H9 (cell line): ENCODE measurements around the gene HIGD1B. TPM values are rescaled to one million over a fixed set of nuclear protein-coding genes. Genes with fewer than 3 reads are reported as not detected.
A peak's percentile ranks its signal among the peaks of the same experiment; 100 is the strongest.

ENCODE experiments used
- DNase-seq: peaks from one replicate; pipeline ENCODE4 v3.0.0-alpha.2; 2017
- H2AFZ ChIP-seq: one replicate; pipeline ENCODE4 v1.6.1; 2013; ENCODE audit warnings: mild to moderate bottlenecking, low read length, control low read depth, moderate library complexity
- H2AK5ac ChIP-seq: 2 replicates; pipeline ENCODE4 v1.6.1; 2013; ENCODE audit warnings: low read length, control low read depth, mixed read lengths; ENCODE audit not compliant: insufficient read length
- H2BK120ac ChIP-seq: one replicate; pipeline ENCODE4 v1.6.1; 2013; ENCODE audit warnings: low read depth, mild to moderate bottlenecking, low read length, control low read depth, inconsistent platforms; ENCODE audit not compliant: poor library complexity, severe bottlenecking
- H2BK12ac ChIP-seq: 2 replicates; pipeline ENCODE4 v1.6.1; 2013; ENCODE audit warnings: low read length, control low read depth, mixed read lengths, low read depth; ENCODE audit not compliant: insufficient read length
- H2BK15ac ChIP-seq: 2 replicates; pipeline ENCODE4 v1.6.1; 2013; ENCODE audit warnings: low read depth, low read length, control low read depth
- H2BK20ac ChIP-seq: one replicate; pipeline ENCODE4 v1.6.1; 2013; ENCODE audit warnings: low read depth, mild to moderate bottlenecking, low read length, control low read depth, inconsistent platforms; ENCODE audit not compliant: poor library complexity, severe bottlenecking
- H2BK5ac ChIP-seq: 2 replicates; pipeline ENCODE4 v1.6.1; 2013; ENCODE audit warnings: low read length, control low read depth, mixed read lengths; ENCODE audit not compliant: insufficient read length
- H3K14ac ChIP-seq: 2 replicates; pipeline ENCODE4 v1.6.1; 2013; ENCODE audit warnings: low read length, control low read depth; ENCODE audit not compliant: insufficient read depth
- H3K18ac ChIP-seq: 2 replicates; pipeline ENCODE4 v1.6.1; 2013; ENCODE audit warnings: low read depth, mild to moderate bottlenecking, mixed read lengths, low read length, control low read depth; ENCODE audit not compliant: insufficient read length
- H3K23ac ChIP-seq: 2 replicates; pipeline ENCODE4 v1.6.1; 2013; ENCODE audit warnings: low read length, control low read depth, mixed read lengths, low read depth; ENCODE audit not compliant: insufficient read length
- H3K23me2 ChIP-seq: 2 replicates; pipeline ENCODE4 v1.6.1; 2013; ENCODE audit warnings: low read depth, mild to moderate bottlenecking, mixed read lengths, low read length, control low read depth; ENCODE audit not compliant: insufficient read length, poor library complexity, severe bottlenecking
- H3K27ac ChIP-seq: 2 replicates; pipeline ENCODE4 v1.5.1; 2013; ENCODE audit warnings: low read length, control low read depth, mixed read lengths, low read depth; ENCODE audit not compliant: insufficient read length
- H3K27me3 ChIP-seq: 2 replicates; pipeline ENCODE4 v1.6.1; 2013; ENCODE audit warnings: low read length, control low read depth, inconsistent platforms; ENCODE audit not compliant: insufficient read depth
- H3K4ac ChIP-seq: 2 replicates; pipeline ENCODE4 v1.6.1; 2013; ENCODE audit warnings: low read depth, mild to moderate bottlenecking, control low read depth, inconsistent platforms, low read length, moderate library complexity
- H3K4me1 ChIP-seq: 2 replicates; pipeline ENCODE4 v1.6.1; 2013; ENCODE audit warnings: low read length, control low read depth, inconsistent platforms; ENCODE audit not compliant: insufficient read depth
- H3K4me2 ChIP-seq: 2 replicates; pipeline ENCODE4 v1.6.1; 2013; ENCODE audit warnings: low read length, control low read depth, mixed read lengths; ENCODE audit not compliant: insufficient read length, insufficient read depth
- H3K56ac ChIP-seq: 2 replicates; pipeline ENCODE4 v1.6.1; 2013; ENCODE audit warnings: low read depth, mild to moderate bottlenecking, mixed read lengths, low read length, control low read depth; ENCODE audit not compliant: insufficient read length
- H3K79me1 ChIP-seq: 2 replicates; pipeline ENCODE4 v1.6.1; 2013; ENCODE audit warnings: low read depth, mild to moderate bottlenecking, moderate library complexity, low read length, control low read depth, inconsistent platforms; ENCODE audit not compliant: insufficient read depth, poor library complexity, severe bottlenecking
- H3K79me2 ChIP-seq: 2 replicates; pipeline ENCODE4 v1.6.1; 2013; ENCODE audit warnings: low read length, control low read depth, inconsistent platforms; ENCODE audit not compliant: insufficient read depth
- H3K9ac ChIP-seq: 2 replicates; pipeline ENCODE4 v1.6.1; 2013; ENCODE audit warnings: low read length, control low read depth, mixed read lengths; ENCODE audit not compliant: insufficient read length; ENCODE audit errors: extremely low read depth
- H3K9me3 ChIP-seq: one replicate; pipeline ENCODE4 v1.6.1; 2013; ENCODE audit warnings: low read depth, low read length, inconsistent platforms; ENCODE audit not compliant: control insufficient read depth
- H3T11ph ChIP-seq: one replicate; pipeline ENCODE4 v1.6.1; 2013; ENCODE audit warnings: mild to moderate bottlenecking, low read length, control low read depth, inconsistent platforms
- H4K20me1 ChIP-seq: one replicate; pipeline ENCODE4 v1.6.1; 2013; ENCODE audit not compliant: control insufficient read depth, insufficient read length, insufficient read depth
- H4K5ac ChIP-seq: 2 replicates; pipeline ENCODE4 v1.6.1; 2013; ENCODE audit warnings: low read depth, mild to moderate bottlenecking, mixed read lengths, low read length, control low read depth; ENCODE audit not compliant: insufficient read length
- H4K8ac ChIP-seq: replicated peaks from 2 replicates; pipeline ENCODE4 v1.6.1; 2013; ENCODE audit warnings: low read length, control low read depth, mixed read lengths, low read depth; ENCODE audit not compliant: insufficient read length
- H4K91ac ChIP-seq: 2 replicates; pipeline ENCODE4 v1.6.1; 2013; ENCODE audit warnings: low read depth, mild to moderate bottlenecking, moderate library complexity, mixed read lengths, low read length, control low read depth; ENCODE audit not compliant: insufficient read length
- H3K27ac Mint-ChIP-seq, 3 experiments: 2 replicates in 2 of 3; 3 replicates in 1 of 3; pipeline ENCODE4 v1.8.0; 2020 to 2021; ENCODE audit warnings: mixed read lengths in 3 of 3, mild to moderate bottlenecking in 1 of 3, moderate library complexity in 1 of 3
- H3K27me3 Mint-ChIP-seq: 2 replicates; pipeline ENCODE4 v1.8.0; 2021; ENCODE audit warnings: low read depth, mild to moderate bottlenecking, moderate library complexity, mixed read lengths
- H3K36me3 Mint-ChIP-seq, 3 experiments: 2 replicates in 2 of 3; 3 replicates in 1 of 3; pipeline ENCODE4 v1.8.0; 2020 to 2021; ENCODE audit warnings: low read depth in 3 of 3, mixed read lengths in 3 of 3; ENCODE audit not compliant: insufficient read depth in 1 of 3
- H3K4me1 Mint-ChIP-seq, 2 experiments: 2 replicates each; pipeline ENCODE4 v1.8.0; 2020; ENCODE audit warnings: mixed read lengths in 2 of 2
- H3K4me3 Mint-ChIP-seq, 2 experiments: 2 replicates in 1 of 2; 3 replicates in 1 of 2; pipeline ENCODE4 v1.8.0; 2020 to 2021; ENCODE audit warnings: mild to moderate bottlenecking in 2 of 2, mixed read lengths in 2 of 2, moderate library complexity in 1 of 2
- H3K9me3 Mint-ChIP-seq, 2 experiments: 2 replicates in 1 of 2; 3 replicates in 1 of 2; pipeline ENCODE4 v1.8.0; 2020; ENCODE audit warnings: mild to moderate bottlenecking in 2 of 2, mixed read lengths in 2 of 2, moderate library complexity in 1 of 2
- WGBS: extraction: QIAGEN DNeasy Blood & Tissue Kit; methylation state at CpG from one replicate; pipeline ENCODE4 v1.1.7; 2013; ENCODE audit warnings: missing lambda C conversion rate, low lambda C conversion rate, mixed read lengths; ENCODE audit not compliant: insufficient read length; ENCODE audit errors: extremely low coverage; 5-methylcytosine and 5-hydroxymethylcytosine counted together
- total RNA-seq: library from RNA; stranded (reverse); gene quantifications from 2 replicates; pipeline ENCODE4 v1.2.1, GENCODE V29; 2021
- TF ChIP-seq, protein P1 (sequence below): fragments of 200-600 bp; sonication (generic); conservative IDR thresholded peaks from 3 replicates; pipeline ENCODE4 v1.8.0; 2021; ENCODE audit warnings: antibody characterized with exemption, mild to moderate bottlenecking

The HIGD1B gene
- total RNA-seq, 1 experiment from 2014 or later: not detected

DNA sequence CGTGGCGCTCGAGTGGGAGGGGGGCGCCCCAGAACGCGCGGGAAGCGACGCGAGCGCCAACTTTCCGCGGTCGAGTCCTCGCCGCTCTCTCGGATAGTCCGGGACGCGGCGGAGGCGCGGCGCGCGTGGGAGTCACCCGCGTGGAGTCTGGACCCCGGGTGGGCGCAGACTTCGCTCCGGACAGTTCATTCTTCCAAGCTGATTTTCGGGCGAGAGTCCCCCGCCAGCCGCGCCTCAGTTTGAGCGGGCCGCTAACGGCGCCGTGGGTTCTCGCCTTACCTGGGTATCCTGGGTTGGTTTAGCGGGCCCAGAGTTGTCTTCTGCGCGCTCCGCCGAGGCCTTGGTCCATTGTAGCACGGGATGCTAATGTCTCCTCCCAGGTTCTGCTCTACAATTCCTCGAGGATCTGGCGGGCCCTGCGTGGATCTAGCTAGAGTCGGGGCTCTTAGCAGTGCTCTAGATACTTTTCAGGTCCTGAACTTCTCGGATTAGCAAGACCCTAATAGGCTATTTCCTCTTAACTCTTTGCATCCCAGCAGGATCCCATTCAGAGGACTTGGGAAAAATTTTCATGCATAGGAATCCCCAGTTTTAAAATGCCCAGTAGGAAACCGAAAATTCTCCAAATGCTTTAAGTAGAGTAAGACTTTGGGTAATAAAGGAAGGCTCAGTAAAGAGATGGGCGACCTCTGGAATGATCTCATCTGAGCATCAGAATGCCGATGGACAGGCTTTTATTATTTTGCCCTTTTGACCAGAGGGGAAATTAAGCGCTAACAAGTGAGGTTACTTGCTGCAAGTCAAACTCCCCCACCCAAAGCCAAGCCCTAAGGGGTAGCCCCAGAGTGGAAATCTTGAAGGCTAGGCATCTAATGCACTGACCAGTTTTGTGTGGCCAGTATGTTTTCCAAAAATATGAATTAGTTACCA, 17.1 kb upstream of the HIGD1B start:
- peak overlapping the region; percentile 84 to 97 for H3K4me3 Mint-ChIP-seq
- peak; percentile 73 for DNase-seq
- H3K27me3 Mint-ChIP-seq: peaks cover 3% of the 10 kb centered on the region
- H2AFZ ChIP-seq: no peak overlapping the region
- H3T11ph ChIP-seq: no peak overlapping the region
- H3K9ac ChIP-seq: peak overlapping the region; percentile 79
- peak overlapping the region; percentile 68 for H3K4me2 ChIP-seq
- H4K20me1 ChIP-seq: no peaks in the 10 kb centered on the region
- no peak overlapping the region for H3K4ac ChIP-seq
- no peak overlapping the region for H2BK5ac ChIP-seq
- no peak overlapping the region for H2BK12ac ChIP-seq
- no CpG with 5 or more reads among the region's 58 CpGs for WGBS
- peaks cover 8% of the 10 kb centered on the region for H3K23me2 ChIP-seq
- H3K14ac ChIP-seq: peak overlapping the region; percentile 84
- peak overlapping the region; percentile 86 for H2AK5ac ChIP-seq
- no peak overlapping the region for H3K23ac ChIP-seq
- no peak overlapping the region for H2BK20ac ChIP-seq
- H3K27ac Mint-ChIP-seq: peak overlapping the region; percentile 61 to 100 (median 76); a peak in 6 of 7 replicates
- no peak overlapping the region for H4K5ac ChIP-seq
- no peaks in the 10 kb centered on the region for H3K27me3 ChIP-seq
- H4K91ac ChIP-seq: no peak overlapping the region
- H3K4me1 ChIP-seq: no peaks in the 10 kb centered on the region; the same call in 1 of the 2 replicates
- H4K8ac ChIP-seq: no peak overlapping the region
- H3K9me3 Mint-ChIP-seq: peaks cover 0 to 7% of the 10 kb centered on the region in 2 experiments; a peak in 3 of 5 replicates
- H3K56ac ChIP-seq: no peak overlapping the region
- H2BK15ac ChIP-seq: no peak overlapping the region; the same call in 1 of the 2 replicates
- H3K79me1 ChIP-seq: no peaks in the 10 kb centered on the region
- peak overlapping the region; percentile 84 for H3K27ac ChIP-seq
- TF ChIP-seq, protein P1, sequence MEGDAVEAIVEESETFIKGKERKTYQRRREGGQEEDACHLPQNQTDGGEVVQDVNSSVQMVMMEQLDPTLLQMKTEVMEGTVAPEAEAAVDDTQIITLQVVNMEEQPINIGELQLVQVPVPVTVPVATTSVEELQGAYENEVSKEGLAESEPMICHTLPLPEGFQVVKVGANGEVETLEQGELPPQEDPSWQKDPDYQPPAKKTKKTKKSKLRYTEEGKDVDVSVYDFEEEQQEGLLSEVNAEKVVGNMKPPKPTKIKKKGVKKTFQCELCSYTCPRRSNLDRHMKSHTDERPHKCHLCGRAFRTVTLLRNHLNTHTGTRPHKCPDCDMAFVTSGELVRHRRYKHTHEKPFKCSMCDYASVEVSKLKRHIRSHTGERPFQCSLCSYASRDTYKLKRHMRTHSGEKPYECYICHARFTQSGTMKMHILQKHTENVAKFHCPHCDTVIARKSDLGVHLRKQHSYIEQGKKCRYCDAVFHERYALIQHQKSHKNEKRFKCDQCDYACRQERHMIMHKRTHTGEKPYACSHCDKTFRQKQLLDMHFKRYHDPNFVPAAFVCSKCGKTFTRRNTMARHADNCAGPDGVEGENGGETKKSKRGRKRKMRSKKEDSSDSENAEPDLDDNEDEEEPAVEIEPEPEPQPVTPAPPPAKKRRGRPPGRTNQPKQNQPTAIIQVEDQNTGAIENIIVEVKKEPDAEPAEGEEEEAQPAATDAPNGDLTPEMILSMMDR: no peak
- H3K36me3 Mint-ChIP-seq: peaks cover 0 to 8% (median 0%) of the 10 kb centered on the region in 3 experiments; a peak in 2 of 7 replicates
- peaks cover 30% of the 10 kb centered on the region; the same call in 1 of the 2 replicates for H3K79me2 ChIP-seq
- no peaks in the 10 kb centered on the region for H3K9me3 ChIP-seq
- peaks cover 27 to 42% of the 10 kb centered on the region in 2 experiments for H3K4me1 Mint-ChIP-seq
- peak overlapping the region; percentile 1 for H2BK120ac ChIP-seq
- peak overlapping the region; percentile 60 for H3K18ac ChIP-seq
